HG03457 (cell line): ENCODE results near the gene DOCK8.
A peak's percentile ranks its signal among the peaks of the same experiment; 100 is the strongest.

Experiments
- ATAC-seq: cut with Tn5 transposase; IDR thresholded peaks from one replicate; pipeline ENCODE4 v1.9.1; 2021; ENCODE audit warnings: moderate number of reproducible peaks; ENCODE audit not compliant: unreplicated experiment

DOCK8 gene

GRCh38 chr9:487429-487828 lies 272.8 kb downstream of the DOCK8 start:
- ATAC-seq, result no peak

- ATAC-seq, result no peak
Measured at GRCh38 chr9:488448-488847, 273.8 kb downstream of the DOCK8 start.

GRCh38 chr9:489198-490197 lies 274.8 kb downstream of the DOCK8 start:
- ATAC-seq, result no peak

- ATAC-seq, result no peak
Measured at GRCh38 chr9:494764-495163, 280.1 kb downstream of the DOCK8 start.

- no peak for ATAC-seq
Measured at GRCh38 chr9:495739-496138, 281.1 kb downstream of the DOCK8 start.

GRCh38 chr9:503326-503725 lies 288.7 kb downstream of the DOCK8 start:
- ATAC-seq, result no peak

GRCh38 chr9:503881-504852 lies 289.5 kb downstream of the DOCK8 start, which contains the start of gene KANK1:
KANK1 (plus strand) TSS chr9:504695.
- ATAC-seq, result peak; percentile 81

GRCh38 chr9:504921-505740 lies 290.5 kb downstream of the DOCK8 start:
- peak; percentile 9 for ATAC-seq

GRCh38 chr9:505741-506059 lies 291.0 kb downstream of the DOCK8 start:
- no peak for ATAC-seq

GRCh38 chr9:506281-506680 lies 291.6 kb downstream of the DOCK8 start:
- no peak for ATAC-seq

- ATAC-seq, result no peak
Measured at GRCh38 chr9:511861-512260, 297.2 kb downstream of the DOCK8 start.

- no peak for ATAC-seq
Measured at GRCh38 chr9:512555-513272, 298.0 kb downstream of the DOCK8 start.
